ENCODE measurements around the gene KCNG4. TPM values are rescaled to one million over a fixed set of nuclear protein-coding genes. Genes with fewer than 3 reads are reported as not detected.
A peak's percentile ranks its signal among the peaks of the same experiment; 100 is the strongest.

The KCNG4 gene
- total and polyA plus RNA-seq, 2 of the 8 experiments (the other 6 are each of a cell fraction or from before 2014, with no cell fraction given), result not detected

DNA sequence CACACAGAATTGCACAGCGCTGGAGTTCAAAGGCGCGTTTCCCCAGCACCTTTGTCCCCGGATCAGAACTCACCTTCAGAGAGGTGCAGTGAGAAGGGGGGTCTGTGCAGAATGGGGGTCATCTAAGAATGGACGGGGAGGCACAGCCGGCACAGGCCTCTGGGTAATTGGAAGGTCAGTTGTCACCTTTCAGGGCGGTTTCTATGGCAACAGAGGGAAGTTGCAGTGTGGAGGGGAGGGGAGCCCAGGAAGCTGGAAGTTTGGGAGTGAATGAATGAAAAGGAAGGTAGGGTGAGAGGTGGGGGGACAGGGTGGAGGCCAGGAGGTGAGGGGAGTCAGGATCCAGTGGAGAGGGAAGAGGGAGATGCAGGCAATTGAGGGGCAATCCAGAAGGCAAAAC, 12.4 kb upstream of the KCNG4 start:
- Histone ChIP-seq H3K9me3 (ENCODE audit: insufficient read depth in 2 of 2, low read depth in 1 of 2, low read length in 1 of 2) (peaks cover 4 to 5% of the 10 kb centered on the region in 2 experiments; a peak in 1 of 4 replicates), H3K27ac (ENCODE audit: low read depth, low read length) (0 out of 2 replicates have a peak overlapping the region, but pooled peaks have one; percentile 22), H2BK5ac (ENCODE audit: low read depth, low read length) (no peak overlapping the region), H2BK20ac (ENCODE audit: low read length) (no peak overlapping the region), H3K4me3 (ENCODE audit: extremely low read depth in 1 of 4, insufficient read depth in 2 of 4, low read depth in 3 of 4, low read length in 4 of 4) (no peak overlapping the region), H2BK15ac (ENCODE audit: low read length) (no peak overlapping the region), H3K18ac (ENCODE audit: extremely low read depth, low read length) (no peak overlapping the region), H3K4me1 (replicated peaks in 1 of 4; ENCODE audit: control insufficient read depth in 3 of 4, insufficient read depth in 4 of 4, low read length in 3 of 4) (no peaks in the 10 kb centered on the region), H3K9ac (replicated peaks in 1 of 4; ENCODE audit: extremely low read depth in 1 of 4, low read depth in 3 of 4, low read length in 3 of 4) (no peak overlapping the region), H4K5ac (ENCODE audit: insufficient read length, low read depth, low read length) (no peak overlapping the region), H4K8ac (ENCODE audit: extremely low read depth, insufficient read depth, low read length) (no peak overlapping the region), H3K14ac (ENCODE audit: insufficient read length) (no peak overlapping the region), H2BK12ac (ENCODE audit: low read depth, low read length) (no peak overlapping the region), H3K23me2 (ENCODE audit: low read depth, low read length) (no peaks in the 10 kb centered on the region; the same call in 1 of the 2 replicates), H4K91ac (replicated peaks; ENCODE audit: insufficient read length, low read length) (no peak overlapping the region), H3K4ac (replicated peaks; ENCODE audit: insufficient read length, low read depth, low read length) (no peak overlapping the region), H2BK120ac (replicated peaks; ENCODE audit: low read depth, low read length) (no peak overlapping the region), H3K79me2 (ENCODE audit: control insufficient read depth in 1 of 2, insufficient read depth in 2 of 2, low read length in 2 of 2) (no peaks in the 10 kb centered on the region; a peak in 1 of 4 replicates), H3K23ac (ENCODE audit: insufficient read length) (no peak overlapping the region), H3K27me3 (replicated peaks in 1 of 4; ENCODE audit: control insufficient read depth in 3 of 4, extremely low read depth in 1 of 4, insufficient read depth in 3 of 4, low read length in 3 of 4) (peaks cover 0 to 3% (median 0%) of the 10 kb centered on the region in 4 experiments; a peak in 1 of 7 replicates), H2AFZ (ENCODE audit: low read length) (no peak overlapping the region; the same call in 1 of the 2 replicates), H3K36me3 (ENCODE audit: control insufficient read depth in 2 of 4, insufficient read depth in 4 of 4, low read length in 3 of 4) (no peaks in the 10 kb centered on the region), H3K4me2 (ENCODE audit: insufficient read depth in 1 of 2, low read depth in 2 of 2, low read length in 2 of 2) (no peak overlapping the region), H4K20me1 (replicated peaks in 1 of 2; ENCODE audit: control insufficient read depth in 1 of 2, insufficient read depth in 2 of 2, low read length in 2 of 2) (no peaks in the 10 kb centered on the region), H3K79me1 (ENCODE audit: low read depth, low read length) (no peaks in the 10 kb centered on the region), H3K56ac (replicated peaks; ENCODE audit: insufficient read length, low read depth, low read length) (no peak overlapping the region), H2AK5ac (ENCODE audit: low read depth, low read length) (no peak overlapping the region)
- no peak for FAIRE-seq
- no peak for DNase-seq (ENCODE audit: low read depth in 1 of 2, low spot score in 2 of 2)
- TF ChIP-seq, protein P1, sequence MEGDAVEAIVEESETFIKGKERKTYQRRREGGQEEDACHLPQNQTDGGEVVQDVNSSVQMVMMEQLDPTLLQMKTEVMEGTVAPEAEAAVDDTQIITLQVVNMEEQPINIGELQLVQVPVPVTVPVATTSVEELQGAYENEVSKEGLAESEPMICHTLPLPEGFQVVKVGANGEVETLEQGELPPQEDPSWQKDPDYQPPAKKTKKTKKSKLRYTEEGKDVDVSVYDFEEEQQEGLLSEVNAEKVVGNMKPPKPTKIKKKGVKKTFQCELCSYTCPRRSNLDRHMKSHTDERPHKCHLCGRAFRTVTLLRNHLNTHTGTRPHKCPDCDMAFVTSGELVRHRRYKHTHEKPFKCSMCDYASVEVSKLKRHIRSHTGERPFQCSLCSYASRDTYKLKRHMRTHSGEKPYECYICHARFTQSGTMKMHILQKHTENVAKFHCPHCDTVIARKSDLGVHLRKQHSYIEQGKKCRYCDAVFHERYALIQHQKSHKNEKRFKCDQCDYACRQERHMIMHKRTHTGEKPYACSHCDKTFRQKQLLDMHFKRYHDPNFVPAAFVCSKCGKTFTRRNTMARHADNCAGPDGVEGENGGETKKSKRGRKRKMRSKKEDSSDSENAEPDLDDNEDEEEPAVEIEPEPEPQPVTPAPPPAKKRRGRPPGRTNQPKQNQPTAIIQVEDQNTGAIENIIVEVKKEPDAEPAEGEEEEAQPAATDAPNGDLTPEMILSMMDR (IDR thresholded peaks at IDR 0.05; ENCODE audit: control extremely low read depth in 1 of 3, insufficient read depth in 1 of 3, low read depth in 1 of 3, low read length in 3 of 3), result no peak
- TF ChIP-seq HDAC6 (IDR thresholded peaks at IDR 0.05; ENCODE audit: low read depth, low read length), result no peak
- no peak for TF ChIP-seq SIX5 (IDR thresholded peaks at IDR 0.05; ENCODE audit: low read depth, low read length)
- WGBS, 2 experiments (ENCODE audit: extremely low coverage in 1 of 2, insufficient coverage in 1 of 2, insufficient read length in 1 of 2, insufficient replicate concordance in 2 of 2, low coverage in 1 of 2, low lambda C conversion rate in 2 of 2, missing lambda C conversion rate in 1 of 2), result 70% methylated on average over 7 of the region's 7 CpGs; no CpG with 5 or more reads in 1 of the 2 experiments
- POLR2A ChIA-PET (ENCODE audit: partially characterized antibody), result no interaction called here
- CTCF ChIA-PET (ENCODE audit: partially characterized antibody), result no interaction called here

Measured in H1 (cell line).